Spleen (tissue), 7 donors: ENCODE results near the gene PRR5L.

ENCODE experiments used
- CTCF ChIP-seq, 11 experiments: fragments of 200-600 bp in 7 of 11; fragments of 450-650 bp in 4 of 11; sonication (generic) in 4 of 11; IDR thresholded peaks in 8 of 11; conservative IDR thresholded peaks in 3 of 11; 1 replicate in 7 of 11; 2 replicates in 4 of 11; pipeline versions ENCODE4 v1.4.0 to v1.8.0; 2016 to 2021; ENCODE audit warnings: antibody characterized with exemption in 11 of 11, inconsistent platforms in 4 of 11, mild to moderate bottlenecking in 1 of 11
- POLR2AphosphoS5 ChIP-seq, 3 donors: sonication (generic); formaldehyde crosslinking; IDR thresholded peaks; one replicate each; pipeline ENCODE4 v1.5.1; 2017; ENCODE audit warnings: antibody characterized with exemption in 3 of 3
- donor health status: DM: no; HTN: no; CAD: no; lungs with moderate emphysema.
- donor health status: DM: no; HTN: no; CAD: no.
- donor health status: DM: no; HTN: no; CAD: no.

DNA sequence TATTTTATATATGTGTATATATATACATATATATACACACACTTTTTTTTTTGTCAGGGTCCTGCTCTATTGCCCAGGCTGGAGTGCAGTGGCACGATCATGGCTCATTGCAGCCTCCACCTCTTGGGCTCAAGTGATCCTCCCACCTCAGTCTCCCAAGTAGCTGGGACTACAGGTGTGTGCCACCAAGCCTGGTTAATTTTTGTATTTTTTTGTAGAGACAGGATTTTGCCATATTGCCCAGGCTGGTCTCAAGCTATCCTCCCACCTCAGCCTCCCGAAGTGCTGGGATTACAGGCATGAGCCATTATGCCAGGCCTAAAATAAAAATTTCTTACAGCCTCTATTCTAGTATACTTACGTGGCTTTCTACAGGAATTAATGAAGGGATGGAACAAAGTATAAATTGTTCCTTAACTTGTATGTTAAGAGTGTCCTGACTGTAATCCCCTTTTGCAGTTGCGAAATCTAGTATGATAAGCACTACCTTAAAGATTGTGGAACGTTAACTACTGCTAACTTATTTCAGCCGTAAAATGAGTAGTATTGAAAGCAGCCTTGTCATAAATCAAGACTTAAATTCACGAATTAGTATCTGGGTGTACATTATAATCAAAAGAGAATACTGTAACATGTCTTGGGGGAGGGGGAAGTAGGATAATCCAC, 211.9 kb downstream of the PRR5L start:
- TF ChIP-seq CTCF (IDR thresholded peaks at IDR 0.05 in 8 of 11, conservative IDR thresholded peaks at IDR 0.05 in 3 of 11), result no peak
- no peak for TF ChIP-seq POLR2AphosphoS5 (IDR thresholded peaks at IDR 0.05)
